DMS53 (cell line): ENCODE results near the gene FUT2.
"Not testable (repeated sequence)": the region's sequence is repeated elsewhere in the genome, so short reads cannot be mapped to it uniquely, and the experiment has no call there.

Source experiments
- DNase-seq: peaks from one replicate; lab custom pipeline; 2025; lab: John Stamatoyannopoulos, UW

The FUT2 gene

DNA sequence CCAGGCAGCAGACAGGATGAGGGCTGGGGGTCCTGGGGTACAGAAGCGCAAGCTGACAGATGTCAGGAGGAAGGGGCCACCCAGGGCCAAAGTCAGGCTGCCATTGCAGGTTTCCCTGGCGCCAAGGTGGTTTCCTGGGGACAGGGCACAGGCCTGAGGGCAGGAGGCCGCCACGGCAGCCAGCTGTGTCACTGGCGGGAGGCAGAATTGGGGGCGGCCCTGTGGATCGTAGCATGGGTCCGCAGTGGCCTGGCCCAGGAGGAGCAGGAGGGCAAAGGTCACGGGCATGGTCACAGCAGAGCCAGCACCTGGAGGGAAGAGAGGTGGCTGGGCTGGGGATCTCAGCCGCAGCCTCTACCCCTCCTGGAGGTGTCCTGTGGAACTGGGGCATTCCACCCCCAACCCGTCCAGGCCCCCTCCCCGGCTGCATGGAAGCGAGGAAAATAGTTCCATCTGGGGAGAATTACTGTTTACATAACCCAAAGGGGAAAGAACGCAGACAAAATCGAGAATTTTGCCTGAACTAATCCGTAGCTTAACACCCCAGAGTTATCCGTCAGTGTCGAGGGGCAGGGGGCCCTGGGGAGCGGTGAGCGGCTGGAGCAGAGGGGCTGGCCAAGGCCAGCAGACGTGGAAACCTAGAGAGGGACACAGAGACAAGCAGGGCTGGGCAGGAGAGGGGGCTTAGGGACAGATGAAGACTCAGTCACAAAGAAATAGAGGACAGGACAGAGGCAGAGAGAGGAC is 24.9 kb upstream of the FUT2 start:
- no peak for DNase-seq

DNA sequence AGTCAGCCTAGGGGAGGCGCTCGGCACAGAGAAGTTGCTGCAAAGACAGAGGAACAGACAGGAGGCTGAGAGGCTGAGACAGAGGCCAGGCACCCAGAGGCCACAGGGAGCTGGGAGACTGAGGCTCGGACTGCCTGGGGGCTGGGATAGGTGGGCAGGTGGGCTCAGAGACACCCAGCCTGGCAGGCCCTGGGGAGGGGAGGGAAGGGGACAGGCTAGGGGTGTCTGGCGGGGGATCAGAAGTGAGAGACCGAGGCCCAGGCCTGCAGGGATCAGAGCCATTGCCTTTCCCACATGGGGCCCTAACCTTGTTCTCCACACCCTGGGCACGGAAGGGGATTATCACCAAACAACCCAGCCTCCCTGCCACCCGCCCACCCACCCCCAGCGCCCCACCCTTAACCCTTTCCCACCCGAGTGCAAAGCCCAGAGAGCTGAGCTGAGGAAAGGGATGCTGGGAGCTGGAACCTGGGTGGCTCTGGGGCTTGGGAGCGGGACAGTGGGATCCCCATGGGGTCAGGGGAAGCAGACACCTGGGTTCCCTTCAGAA is 24.2 kb upstream of the FUT2 start:
- DNase-seq = no peak

DNA sequence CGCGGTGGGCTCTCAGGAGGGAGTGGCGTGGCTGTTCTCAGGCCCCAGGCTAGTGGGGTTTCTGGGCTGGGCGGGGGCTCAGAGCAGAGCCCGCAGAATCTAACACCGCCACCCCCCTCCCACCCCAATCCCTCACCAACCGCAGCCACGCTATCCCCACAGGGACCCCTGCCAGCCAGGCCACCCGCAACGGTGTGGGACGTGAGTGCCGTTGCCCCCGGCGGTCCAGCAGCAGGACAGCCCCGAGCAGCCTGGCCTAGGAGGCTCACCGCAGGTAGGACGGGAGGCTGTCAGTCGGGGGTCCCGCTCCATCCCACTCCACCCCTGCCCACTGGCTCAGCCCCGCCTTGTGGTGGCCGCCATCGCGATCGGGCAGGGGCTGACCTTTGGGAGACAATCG is 22.8 kb upstream of the FUT2 start, which contains the start of gene NTN5:
Gene NTN5, minus strand, starts transcription at position 24 of the 400 bp plus-strand sequence. CDS start 2,031 bp downstream, outside the sequence.
- no peak for DNase-seq

DNA sequence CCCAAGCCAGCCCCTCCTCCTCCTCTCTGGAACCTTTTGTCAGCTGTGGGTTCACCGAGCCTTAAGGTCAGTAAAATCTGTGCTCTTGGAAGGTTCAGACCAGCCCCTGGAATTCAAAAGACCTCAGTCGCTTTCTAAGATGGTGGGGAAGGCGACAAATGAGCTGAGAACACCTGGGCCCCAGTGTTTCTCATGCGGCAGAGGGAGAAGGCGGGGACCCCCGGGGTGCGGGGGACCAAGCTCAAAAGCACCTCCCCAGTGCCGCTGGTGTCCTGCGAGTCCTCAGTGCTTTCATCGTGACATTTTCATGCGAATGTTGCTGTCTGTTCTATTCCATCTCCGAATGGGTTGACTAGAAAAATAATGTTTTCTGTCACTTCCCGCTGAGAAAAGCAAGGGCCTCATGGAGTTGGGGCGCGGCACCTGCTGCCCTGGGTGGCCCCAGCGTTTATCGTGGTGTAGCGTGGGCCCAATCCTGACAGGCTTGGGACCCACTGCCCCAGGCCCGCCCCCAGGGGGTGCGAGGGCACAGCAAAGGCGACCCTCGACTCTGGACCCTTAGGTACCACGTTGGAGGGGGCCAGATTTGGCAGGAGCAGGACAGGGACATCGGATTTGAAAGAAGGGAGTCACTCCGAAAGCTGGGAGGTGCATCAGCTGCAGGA is 22.2 kb upstream of the FUT2 start:
- DNase-seq = no peak

DNA sequence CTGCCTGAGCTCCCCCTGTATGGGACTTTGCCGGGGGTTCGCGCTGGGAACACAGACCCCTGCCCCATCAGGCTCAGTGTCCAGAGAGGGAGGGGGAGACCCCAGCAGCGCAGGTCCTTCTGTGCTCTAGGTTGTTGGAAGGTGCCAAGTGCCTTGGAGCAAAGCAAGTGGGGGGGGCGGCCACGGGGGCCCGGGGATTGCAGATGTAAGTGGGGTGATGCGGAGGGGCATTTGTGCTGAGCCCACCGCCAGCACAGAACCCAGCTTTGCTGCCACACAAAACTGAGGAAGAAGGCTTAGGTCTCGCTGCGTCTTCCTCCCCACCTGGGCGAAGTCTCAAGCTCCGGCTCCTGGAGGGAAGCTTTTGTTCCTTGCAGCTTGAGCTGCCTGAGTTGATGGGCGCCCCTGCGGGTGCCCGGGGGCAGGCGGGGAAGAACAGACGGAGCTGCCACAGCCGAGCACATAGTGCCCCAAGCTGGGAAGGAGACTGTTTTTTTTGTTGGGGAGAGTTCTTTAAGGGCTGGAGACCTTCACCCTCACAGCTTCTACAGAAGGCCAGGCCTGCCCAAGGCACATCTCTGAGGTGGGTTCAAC is 21.5 kb upstream of the FUT2 start:
- no peak for DNase-seq

DNA sequence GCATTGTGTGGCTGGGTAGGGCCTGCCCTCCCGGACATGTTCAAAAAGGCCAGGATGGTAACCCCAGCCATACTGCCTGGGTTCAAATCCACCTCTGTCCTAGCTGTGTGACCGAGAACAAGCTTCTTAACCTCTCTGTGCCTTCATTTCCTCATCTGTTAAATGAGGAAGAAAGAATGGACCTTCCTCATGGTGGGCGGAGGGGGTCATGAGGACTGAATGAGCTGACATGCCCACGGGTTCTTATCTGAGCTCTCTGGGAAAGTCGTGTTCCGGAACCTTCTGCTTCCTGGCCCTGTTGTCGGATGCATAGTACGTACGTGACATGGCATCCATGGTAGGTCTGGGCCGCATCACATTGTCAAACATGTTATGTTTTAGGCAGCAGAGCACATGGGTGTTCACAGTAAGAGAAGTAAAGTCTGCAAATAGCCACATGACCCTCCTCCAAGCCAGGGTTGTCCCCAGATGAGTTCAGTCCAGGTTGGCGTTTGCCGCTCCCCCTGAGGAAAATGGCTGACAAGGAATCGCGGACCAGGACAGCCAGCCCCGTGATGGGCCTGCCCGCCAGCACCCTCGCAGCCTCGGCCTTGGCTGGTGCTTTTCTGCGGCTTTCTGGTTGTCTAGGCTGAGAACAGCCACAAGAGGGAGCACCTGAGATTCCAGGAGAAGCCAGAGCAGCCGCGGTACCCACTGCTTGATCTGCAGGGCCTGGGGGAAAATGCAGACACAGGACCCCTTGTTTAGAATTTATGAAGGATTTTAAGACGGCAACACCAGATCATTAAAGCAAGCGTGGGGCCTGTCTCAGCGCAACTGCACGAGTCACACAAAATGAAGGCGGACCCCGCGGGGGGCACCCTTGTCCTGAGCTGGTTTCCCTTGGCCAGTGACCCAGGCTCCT is 20.6 kb upstream of the FUT2 start:
- DNase-seq = peak; percentile 91

DNA sequence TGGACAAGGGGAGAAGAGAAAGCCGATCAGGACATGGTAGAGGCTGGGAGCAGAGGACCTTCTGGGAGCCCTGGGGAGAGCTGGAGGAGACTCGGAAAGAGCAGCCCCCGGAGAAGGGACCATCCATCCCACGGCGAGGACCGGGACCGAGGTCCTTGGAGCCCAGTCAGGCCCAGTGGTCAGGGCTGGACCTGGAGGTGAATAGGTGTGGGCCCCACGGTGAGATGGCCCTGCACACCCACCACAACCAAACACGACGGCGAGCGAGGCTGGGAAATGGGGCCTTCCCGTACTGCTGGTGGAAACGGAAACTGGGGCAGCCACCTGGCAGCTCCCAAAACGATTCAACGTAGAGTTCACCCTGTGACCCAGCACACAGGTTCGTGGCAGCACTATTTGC is 19.3 kb upstream of the FUT2 start:
- DNase-seq = no peak

DNA sequence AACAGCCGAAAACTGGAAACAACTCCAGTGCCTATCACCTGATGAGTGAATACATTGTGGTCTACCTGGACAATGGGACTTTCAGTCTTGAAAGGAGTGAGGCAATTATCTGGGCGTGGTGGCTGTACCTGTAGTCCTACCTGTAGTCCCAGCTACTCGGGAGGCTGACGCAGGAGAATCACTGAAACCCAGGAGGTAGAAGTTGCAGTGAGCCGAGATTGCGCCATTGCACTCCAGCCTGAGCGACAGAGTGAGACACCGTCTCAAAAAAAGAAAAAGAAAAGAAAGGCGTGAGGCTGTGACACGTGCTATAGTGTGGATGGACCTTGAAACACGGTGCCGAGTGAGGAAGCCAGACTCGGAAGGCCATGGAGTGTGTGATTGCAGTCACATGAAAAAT is 18.9 kb upstream of the FUT2 start:
- no peak for DNase-seq

DNA sequence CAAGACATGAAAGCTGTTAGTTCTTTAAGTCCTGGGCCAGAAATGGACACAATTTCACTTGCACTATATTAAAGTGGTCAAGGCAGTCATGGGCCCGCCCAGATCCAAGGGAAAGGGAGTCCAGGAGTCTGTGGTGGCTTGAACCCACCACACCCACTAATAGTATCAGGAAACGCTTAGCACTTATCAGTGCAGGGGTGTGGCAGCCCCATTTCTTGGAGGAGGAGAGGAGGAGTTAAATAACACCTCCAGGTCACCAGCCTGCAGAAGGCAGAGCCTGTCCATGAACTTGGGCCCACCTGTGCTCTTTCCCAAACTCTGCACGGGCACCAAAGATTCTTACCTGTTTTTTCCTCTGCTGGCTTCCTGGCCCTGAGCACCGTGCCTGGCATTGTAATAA is 17.6 kb upstream of the FUT2 start:
- DNase-seq = no peak

DNA sequence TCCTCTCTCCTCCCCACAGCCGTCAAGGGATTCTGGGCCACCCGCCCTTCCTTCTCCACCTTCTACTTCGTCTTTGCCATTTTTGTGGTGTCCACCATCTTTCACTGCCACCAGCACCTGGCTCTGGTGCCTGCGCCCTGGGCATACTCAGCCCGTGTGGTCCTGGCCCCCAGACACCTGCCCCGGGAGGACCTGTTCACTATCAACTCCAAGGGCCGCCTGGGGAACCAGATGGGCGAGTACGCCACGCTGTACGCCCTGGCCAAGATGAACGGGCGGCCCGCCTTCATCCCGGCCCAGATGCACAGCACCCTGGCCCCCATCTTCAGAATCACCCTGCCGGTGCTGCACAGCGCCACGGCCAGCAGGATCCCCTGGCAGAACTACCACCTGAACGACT is 15.8 kb upstream of the FUT2 start:
- DNase-seq = not testable (repeated sequence)

DNA sequence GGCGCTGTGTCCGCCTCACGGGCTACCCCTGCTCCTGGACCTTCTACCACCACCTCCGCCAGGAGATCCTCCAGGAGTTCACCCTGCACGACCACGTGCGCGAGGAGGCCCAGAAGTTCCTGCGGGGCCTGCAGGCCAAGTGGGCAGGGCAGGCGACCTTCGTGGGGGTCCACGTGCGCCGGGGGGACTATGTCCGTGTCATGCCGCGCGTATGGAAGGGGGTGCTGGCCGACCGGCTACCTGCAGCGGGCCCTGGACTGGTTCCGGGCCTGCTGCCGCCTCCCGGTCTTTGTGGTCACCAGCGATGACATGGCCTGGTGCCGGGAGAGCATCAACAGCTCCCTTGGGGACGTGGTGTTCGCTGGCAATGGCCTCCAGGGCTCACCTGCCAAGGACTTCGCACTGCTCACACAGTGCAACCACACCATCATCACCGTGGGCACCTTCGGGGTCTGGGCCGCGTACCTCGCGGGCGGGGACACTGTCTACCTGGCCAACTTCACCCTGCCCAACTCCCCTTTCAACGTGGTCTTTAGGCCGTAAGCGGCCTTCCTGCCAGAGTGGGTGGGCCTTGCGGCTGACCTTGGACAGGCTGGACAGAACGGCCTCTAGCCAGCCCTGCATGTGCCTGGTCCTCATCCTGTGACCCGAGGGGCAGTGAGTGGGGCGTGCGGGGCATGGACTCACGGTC is 15.2 kb upstream of the FUT2 start:
- DNase-seq = no peak

DNA sequence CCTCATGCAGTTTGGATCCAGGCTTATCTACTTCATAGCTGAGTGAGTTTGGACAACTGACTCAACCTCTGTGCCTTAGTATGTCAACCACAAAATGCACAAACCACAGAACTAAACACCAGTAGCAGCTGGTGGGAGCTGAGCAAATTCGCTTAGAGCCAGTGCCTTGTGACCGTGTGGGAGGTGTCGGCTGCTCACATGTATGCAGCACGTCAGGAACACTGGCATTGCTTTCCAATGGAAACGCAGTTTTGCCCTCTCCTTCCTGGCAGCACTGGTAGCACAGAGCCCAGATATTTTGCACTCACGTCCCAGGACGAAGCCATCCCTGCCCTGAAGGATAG is 14.7 kb upstream of the FUT2 start:
- peak; percentile 32 for DNase-seq

DNA sequence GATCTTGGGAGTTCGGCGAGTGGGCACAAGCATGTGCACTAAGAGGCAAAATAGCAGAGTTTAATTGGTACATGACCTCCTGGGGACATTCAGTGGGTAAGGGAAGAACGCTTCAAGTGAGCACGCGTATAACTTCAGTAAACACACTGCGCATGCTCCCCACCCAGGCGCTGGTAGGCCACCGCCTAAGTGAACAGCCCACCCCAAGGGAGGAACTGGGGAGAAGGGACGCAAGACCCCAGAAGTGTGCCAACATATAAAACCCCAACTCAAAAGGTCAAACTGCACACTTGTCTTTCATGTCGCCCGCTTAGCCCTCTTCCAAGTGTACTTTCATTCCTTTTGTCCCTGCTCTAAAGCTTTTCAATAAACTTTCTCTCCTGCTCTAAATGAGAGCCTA is 12.4 kb upstream of the FUT2 start:
- peak; percentile 89 for DNase-seq

DNA sequence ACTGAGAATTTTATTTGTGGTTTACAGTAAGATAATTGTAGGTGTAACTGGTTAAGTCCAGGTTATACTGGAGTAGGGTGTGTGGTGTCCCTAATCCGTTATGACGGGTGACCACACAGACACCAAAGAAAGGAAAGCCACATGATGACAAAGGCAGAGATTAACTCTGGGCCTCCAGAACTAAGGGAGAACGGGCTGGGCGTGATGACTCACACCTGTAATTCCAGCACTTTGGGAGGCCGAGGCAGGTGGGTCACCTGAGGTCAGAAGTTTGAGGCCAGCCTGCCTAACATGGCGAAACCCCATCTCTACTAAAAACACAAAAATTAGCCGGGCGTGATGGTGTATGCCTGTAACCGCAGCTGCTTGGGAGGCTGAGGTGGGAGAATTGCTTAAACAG is 10.2 kb upstream of the FUT2 start:
- DNase-seq = peak; percentile 79

DNA sequence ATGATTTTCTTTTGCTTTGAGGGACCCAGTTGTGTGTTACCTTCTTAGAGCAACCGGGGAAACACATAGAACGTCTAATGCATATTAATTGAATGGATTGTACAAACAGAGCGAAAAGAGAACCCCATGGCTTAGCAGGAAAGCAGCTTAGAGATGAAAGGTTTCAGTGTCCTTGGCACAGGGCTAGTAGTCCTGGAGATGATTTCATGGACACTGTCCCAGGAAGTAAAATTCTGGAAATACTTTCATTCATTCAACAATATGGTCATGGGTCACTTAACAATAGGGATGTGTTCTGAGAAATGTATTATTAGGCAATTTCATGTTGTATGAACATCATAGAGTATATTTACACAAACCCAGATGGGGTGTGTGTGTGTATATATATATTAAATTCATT is 9.7 kb upstream of the FUT2 start:
- peak; percentile 83 for DNase-seq

DNA sequence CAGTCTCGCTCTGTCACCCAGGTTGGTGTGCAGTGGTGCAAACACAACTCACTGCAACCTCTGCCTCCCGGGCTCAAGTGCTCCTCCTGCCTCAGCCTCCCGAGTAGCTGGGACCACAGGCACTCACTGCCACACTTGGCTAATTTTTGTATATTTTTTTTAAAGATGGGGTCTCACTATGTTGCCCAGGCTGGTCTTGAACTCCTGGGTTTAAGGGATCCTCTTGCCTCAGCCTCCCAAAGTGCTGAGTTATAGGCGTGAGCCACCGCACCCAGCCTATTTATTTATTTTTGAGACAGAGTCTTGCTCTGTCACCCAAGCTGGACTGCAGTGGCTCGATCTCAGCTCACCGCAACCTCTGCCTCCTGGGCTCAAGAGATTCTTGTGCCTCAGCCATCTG is 9.1 kb upstream of the FUT2 start:
- DNase-seq = not testable (repeated sequence)

DNA sequence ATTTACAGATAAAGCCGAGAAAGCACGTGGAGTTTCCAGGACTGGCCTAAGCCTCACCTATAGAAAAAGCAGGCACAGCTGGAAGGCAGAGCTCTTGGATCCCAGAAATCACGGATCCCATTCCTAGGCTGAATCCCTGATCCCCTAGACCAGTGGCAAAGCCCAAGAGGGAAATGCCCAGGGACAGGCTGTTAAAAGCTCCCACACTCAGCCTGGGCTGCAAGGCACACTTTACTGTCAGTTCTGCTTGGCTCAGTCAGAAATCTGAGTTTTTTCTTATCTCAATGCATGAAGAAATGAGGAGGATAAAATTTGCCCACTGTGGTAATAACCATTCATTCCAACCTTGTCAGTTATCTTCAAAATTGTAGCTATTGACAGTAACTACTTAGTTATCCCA is 8.0 kb upstream of the FUT2 start:
- DNase-seq = no peak

DNA sequence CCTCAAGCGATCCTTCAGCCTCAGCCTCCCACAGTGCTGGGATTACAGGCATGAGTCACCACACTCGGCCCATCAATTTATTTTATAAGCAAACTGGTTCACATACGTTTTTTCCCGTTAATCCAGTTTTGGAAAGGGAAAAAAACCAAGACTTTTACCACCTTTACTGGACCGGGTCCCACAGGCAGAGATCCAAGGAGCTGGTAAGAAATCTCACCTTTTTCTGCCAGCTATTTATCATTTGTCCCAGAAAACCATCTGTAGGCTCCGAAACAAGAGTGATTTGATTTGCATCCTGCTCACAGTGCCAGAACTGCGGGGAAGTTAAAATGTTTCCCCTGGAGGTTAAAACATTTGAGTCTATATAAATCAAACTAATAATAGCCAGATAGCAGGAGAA is 6.3 kb upstream of the FUT2 start:
- no peak for DNase-seq

DNA sequence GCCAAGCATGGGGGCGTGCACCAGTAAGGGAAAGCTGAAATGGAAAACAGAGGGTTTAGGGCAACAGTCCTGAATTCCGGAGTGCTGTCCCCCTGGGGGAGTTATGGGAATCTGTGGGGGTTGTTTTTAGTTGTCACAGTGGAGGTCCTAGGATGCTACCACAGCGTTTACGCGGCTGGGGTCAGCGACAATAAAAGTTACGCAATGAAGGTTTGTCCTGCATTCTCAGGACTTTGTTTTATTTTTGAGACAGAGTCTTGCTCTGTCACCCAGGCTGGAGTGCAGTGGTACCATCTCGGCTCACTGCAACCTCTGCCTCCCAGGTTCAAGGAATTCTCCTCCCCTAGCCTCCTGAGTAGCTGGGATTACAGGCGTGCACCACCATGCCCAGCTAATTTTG is 2.1 kb upstream of the FUT2 start:
- not testable (repeated sequence) for DNase-seq

DNA sequence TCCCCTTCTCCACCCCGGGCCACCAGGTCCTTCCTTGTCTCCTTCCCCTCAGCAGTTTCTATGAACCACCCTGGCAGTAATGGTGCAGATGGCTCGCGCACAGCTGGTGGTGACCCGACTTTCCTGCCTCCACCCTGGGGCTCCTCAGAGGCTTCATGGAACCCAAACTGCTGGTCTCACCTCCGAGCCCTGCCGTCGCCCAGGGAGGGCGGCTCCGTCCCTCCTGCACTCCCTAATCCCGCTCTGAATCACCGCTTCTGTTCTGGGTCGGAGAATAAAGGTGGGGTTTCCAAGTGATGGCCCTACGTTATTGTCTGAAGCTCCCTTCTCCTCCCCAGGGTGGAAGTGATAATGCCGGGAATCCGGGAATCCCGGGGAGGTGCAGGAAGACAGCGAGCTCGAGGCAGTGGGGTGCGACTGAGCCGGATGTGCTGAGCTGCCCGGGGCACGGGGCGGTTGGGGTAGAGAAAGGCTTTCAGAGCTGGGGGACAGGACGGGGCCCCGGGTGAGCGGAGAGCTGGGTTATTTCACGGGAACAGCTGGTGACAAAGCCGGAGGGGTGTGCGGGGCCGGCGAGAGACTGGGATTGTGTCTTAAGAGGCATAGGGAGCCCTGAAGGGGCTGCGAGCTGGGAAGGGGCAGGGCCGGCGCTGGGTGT is 711 bp downstream of the FUT2 start:
- DNase-seq = peak; percentile 70

DNA sequence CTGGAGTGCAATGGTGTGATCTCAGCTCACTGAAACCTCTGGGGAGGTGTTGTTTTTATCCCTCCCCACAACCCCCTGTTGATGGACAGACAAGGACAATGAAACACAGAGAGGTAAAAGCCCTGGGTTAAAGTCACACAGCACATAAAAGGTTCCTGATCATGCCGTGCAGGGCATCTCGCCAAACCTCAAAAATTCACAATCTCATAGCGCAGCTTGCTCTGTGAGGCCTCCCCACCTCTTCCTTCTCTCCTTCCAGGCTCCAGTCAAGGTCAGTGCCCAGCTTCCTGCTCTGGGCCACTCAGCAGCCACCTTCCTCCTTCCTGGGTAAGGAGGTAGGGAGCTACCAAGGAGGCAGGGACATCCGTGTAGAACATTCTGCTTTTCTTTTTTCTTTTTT is 2.3 kb downstream of the FUT2 start:
- no peak for DNase-seq
